GM18951 (cell line): ENCODE results near the gene SLC16A1.

Experiments
- POLR2A ChIP-seq: IDR thresholded peaks from 4 replicates; pipeline ENCODE4 v1.6.1; 2011; ENCODE audit warnings: mild to moderate bottlenecking; ENCODE audit not compliant: insufficient read length, insufficient read depth; ENCODE audit errors: extremely low read depth
- in situ Hi-C: fragments of 300-500 bp; cut with MboI; formaldehyde crosslinking; loops from one replicate; pipeline ENCODE4 v1.12.0; 2022; ENCODE audit warnings: low sequenced_read_pairs, mixed read lengths, inconsistent platforms; ENCODE audit not compliant: unreplicated experiment

Gene SLC16A1

GRCh38 chr1:112901387-112901786 is 54.6 kb downstream of the SLC16A1 start:
- in situ Hi-C loops, result no loop called here
- no peak for TF ChIP-seq POLR2A

GRCh38 chr1:112896783-112897182 is 59.2 kb downstream of the SLC16A1 start:
- in situ Hi-C loops, result no loop called here
- no peak for TF ChIP-seq POLR2A

- TF ChIP-seq POLR2A, result no peak
- in situ Hi-C loops, result no loop called here
Observed at GRCh38 chr1:112894561-112895011, 61.4 kb downstream of the SLC16A1 start.

DNA sequence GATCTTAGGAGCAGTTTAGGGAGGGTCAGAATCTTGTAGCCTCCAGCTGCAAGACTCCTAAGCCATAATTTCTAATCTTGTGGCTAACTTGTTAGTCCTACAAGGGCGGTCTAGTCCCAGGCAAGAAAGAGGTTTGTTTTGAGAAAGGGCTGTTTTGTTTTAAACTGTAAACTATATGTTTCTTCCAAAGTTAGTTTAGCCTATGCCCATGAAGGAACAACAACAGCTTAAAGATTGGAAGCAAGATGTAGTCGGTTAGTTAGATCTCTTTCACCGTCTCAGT is 62.0 kb downstream of the SLC16A1 start:
- no peak for TF ChIP-seq POLR2A
- in situ Hi-C loops, result no loop called here

DNA sequence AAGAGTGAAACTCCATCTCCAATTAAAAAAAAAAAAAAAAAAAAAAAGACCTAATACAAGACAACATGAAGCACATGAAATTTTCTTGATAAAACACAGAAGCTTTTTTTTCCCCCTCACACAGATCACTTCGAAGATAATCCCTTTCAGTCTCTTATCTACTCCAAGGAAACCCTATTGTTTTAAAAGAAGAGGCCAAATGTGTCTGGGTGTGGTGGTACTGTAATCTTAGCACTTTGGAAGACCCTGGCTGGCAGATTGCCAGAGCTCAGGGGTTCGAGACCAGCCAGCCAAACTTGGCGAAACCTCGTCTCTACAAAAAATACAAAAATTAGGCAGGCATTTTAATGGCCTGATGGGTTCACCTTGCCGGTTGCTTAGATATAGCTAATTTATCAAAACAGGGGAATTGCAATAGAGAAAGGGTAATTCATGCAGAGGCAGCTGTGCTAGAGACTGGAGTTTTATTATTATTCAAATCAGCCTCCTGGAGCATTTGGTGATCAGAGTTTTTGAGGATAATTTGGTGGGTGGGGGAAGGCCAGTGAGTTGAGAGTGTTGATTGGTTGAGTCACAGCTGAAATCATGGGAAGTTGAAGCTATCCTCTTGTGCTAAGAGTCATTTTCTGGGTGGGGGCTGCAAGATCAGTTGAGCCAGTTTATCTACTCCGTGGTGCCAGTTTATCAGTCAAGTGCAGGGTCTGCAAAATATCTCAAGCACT is 62.5 kb downstream of the SLC16A1 start:
- in situ Hi-C loops, result no loop called here
- TF ChIP-seq POLR2A, result no peak

- in situ Hi-C loops, result loop anchor here (10.0 kb wide), 1 partner anchor 155 kb away; no protein-coding TSS in a partner anchor
Observed at GRCh38 chr1:112889906-112890305, 66.1 kb downstream of the SLC16A1 start.

DNA sequence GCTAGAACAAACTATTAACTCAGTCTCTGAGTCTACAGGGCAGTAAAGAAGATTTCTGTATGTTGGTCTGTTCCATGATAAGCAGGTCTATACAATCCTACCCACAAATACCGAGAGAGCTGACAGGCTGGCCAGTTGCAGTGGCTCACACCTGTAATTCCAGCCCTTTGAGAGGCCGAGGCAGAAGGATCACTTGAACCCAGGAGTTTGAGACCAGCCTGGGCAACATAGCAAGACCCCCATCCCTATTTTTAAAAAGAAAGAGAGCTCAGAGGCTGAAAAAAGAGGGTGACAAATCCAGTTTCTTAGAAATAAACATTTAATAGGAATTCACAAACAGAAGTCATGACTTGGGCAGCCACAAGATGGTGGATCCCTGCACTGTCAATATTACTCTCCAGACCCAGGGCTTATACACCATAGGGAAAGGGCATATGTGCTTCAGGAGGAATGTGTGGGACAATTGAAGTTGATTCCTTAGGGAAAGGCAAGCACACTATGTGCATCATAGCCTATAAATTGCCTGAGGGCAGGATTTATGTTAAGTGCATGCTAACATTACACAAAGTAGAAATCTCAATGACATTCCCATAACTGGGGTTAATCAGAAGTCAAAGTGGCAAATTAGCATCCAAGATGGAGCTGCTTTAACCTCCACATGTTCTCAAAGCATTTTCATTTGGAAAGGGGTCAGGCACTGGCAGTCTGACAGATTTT is 66.8 kb downstream of the SLC16A1 start:
- in situ Hi-C loops, result loop anchor here (10.0 kb wide), 1 partner anchor 156 kb away; no protein-coding TSS in a partner anchor
- no peak for TF ChIP-seq POLR2A

DNA sequence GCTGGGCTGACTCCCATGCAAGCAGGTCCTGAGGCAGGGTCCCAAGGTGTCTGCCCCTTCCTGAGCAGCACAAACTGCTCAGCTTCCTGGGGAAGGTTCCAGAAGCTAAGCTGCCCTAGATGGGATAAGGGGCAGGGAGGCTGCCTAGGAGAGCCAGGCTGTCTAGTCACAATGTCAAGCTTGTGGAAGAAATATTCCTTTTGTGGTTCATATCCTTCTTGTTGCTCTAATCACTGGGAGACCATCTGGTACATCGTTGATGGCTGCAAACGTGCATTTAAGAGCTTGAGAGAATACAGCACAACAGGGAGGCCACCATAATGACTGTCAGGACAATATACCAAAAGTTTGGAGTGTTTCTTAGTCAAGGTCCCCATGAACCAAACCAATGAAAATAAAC is 67.4 kb downstream of the SLC16A1 start:
- no peak for TF ChIP-seq POLR2A
- in situ Hi-C loops, result loop anchor here (10.0 kb wide), 1 partner anchor 156 kb away; no protein-coding TSS in a partner anchor

DNA sequence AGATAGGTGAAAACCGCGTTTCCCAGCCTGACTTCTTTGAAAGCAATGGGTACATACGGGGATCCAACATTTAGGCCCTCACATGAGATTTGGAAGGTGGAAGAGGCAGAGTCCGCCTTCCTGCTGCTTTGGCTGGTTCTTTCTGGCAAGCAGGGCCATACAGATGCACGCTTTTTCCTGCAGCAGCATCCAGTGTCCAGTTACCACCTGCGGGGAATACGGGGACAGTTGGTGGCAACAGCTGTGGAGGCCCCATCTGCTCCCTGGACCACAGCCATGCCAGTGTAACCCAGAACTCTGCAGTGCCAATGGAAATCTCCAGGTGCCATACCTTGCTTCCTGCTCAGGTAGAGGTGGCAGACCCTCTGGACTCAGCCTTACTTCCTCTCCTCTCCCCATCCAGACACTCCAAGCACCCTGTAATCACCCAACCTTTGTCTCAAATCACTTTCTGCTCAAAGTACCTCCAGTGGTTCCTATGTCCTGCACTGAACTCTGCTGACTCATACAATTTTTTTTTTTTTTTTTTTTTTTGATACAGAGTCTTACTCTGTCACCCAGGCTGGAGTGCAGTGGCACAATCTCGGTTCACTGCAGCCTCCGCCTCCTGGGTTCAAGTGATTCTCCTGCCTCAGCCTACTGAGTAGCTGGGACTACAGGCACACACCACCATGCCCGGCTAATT is 68.3 kb downstream of the SLC16A1 start:
- TF ChIP-seq POLR2A, result no peak
- in situ Hi-C loops, result loop anchor here (10.0 kb wide), 1 partner anchor 157 kb away; no protein-coding TSS in a partner anchor

- in situ Hi-C loops, result loop anchor here (10.0 kb wide), 1 partner anchor 160 kb away; no protein-coding TSS in a partner anchor
Observed at GRCh38 chr1:112884996-112885395, 71.0 kb downstream of the SLC16A1 start.

DNA sequence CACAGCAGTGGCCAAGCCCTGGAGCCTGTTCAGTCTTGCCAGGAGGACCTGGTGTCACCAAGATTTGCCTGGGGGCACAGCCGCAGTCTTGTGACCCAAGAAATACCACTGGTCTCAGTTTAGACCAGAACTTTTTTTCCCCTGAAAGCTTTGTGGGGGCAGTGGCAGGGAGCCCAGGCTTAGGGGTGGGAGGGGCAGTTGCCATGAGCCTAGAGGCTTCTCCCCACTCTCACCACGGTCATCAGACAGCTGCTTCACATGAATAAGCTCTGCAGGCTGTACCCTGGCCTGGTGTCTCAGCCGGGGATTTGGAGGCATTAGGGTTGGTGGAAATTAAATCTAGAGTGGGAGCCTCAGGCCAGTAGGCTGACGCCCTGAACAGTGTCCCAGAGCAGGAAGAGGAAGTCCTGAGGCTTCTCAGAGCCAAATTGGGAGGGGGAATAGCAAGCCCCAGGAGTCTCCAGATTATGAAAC is 73.7 kb downstream of the SLC16A1 start:
- TF ChIP-seq POLR2A, result no peak
- in situ Hi-C loops, result loop anchor here (10.0 kb wide), 1 partner anchor 162 kb away; no protein-coding TSS in a partner anchor

DNA sequence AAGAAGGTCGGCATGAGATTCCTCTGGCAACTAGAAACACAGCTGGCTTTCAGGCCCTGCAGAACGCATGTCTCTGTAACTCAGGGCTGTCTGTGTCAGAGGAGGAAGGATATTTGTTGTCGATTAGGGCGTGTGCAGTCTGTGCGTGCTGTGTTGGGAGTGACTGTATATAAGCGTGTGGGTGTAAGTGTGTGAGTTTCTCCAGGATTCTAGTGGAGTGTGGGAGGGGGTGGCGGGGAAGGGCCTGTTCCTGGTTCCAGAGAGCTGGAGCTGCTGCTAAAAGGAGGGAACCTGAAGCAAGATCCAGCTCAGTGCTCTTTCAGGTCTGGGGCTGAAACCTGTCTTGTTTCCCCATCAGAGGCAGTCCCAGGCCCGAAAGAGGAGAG is 74.3 kb downstream of the SLC16A1 start:
- in situ Hi-C loops, result loop anchor here (10.0 kb wide), 1 partner anchor 163 kb away; no protein-coding TSS in a partner anchor
- TF ChIP-seq POLR2A, result no peak

- TF ChIP-seq POLR2A, result no peak
- in situ Hi-C loops, result loop anchor here (10.0 kb wide), 1 partner anchor 165 kb away; no protein-coding TSS in a partner anchor
Observed at GRCh38 chr1:112879834-112880233, 76.2 kb downstream of the SLC16A1 start.
